HG02623 (cell line): ENCODE measurements around the gene INHBC.
"Not testable (repeated sequence)": the region's sequence is repeated elsewhere in the genome, so short reads cannot be mapped to it uniquely, and the experiment has no call there.

ENCODE experiments used
- ATAC-seq: cut with Tn5 transposase; IDR thresholded peaks from one replicate; pipeline ENCODE4 v1.9.1; 2021; ENCODE audit warnings: moderate library complexity; ENCODE audit not compliant: unreplicated experiment

INHBC gene

GRCh38 chr12:57434517-57435223 lies at the start of gene INHBC:
INHBC (plus strand) TSS chr12:57434784; CDS start chr12:57434887, 103 bp downstream.
- ATAC-seq, result no peak

- no peak for ATAC-seq
Observed at GRCh38 chr12:57385586-57385985, 49.0 kb upstream of the INHBC start.

GRCh38 chr12:57386187-57386720 lies 48.3 kb upstream of the INHBC start:
- no peak for ATAC-seq

GRCh38 chr12:57388425-57388824 lies 46.2 kb upstream of the INHBC start:
- ATAC-seq, result no peak

GRCh38 chr12:57389033-57389432 lies 45.6 kb upstream of the INHBC start:
- no peak for ATAC-seq

- no peak for ATAC-seq
Observed at GRCh38 chr12:57390174-57390573, 44.4 kb upstream of the INHBC start.

- ATAC-seq, result no peak
Observed at GRCh38 chr12:57395121-57395520, 39.5 kb upstream of the INHBC start.

GRCh38 chr12:57397441-57397840 lies 37.1 kb upstream of the INHBC start:
- no peak for ATAC-seq

GRCh38 chr12:57399718-57400463 lies 34.7 kb upstream of the INHBC start:
- ATAC-seq, result not testable (repeated sequence)

GRCh38 chr12:57401165-57401564 lies 33.4 kb upstream of the INHBC start:
- ATAC-seq, result no peak

- ATAC-seq, result not testable (repeated sequence)
Observed at GRCh38 chr12:57402156-57402555, 32.4 kb upstream of the INHBC start.

- ATAC-seq, result no peak
Observed at GRCh38 chr12:57404966-57405640, 29.5 kb upstream of the INHBC start.

- no peak for ATAC-seq
Observed at GRCh38 chr12:57410534-57410933, 24.1 kb upstream of the INHBC start.

GRCh38 chr12:57414160-57414559 lies 20.4 kb upstream of the INHBC start:
- not testable (repeated sequence) for ATAC-seq

- no peak for ATAC-seq
Observed at GRCh38 chr12:57415088-57415487, 19.5 kb upstream of the INHBC start.

GRCh38 chr12:57416039-57416996 lies 18.3 kb upstream of the INHBC start:
- ATAC-seq, result no peak

GRCh38 chr12:57418255-57418654 lies 16.3 kb upstream of the INHBC start:
- ATAC-seq, result no peak

- no peak for ATAC-seq
Observed at GRCh38 chr12:57419495-57419894, 15.1 kb upstream of the INHBC start.

- ATAC-seq, result no peak
Observed at GRCh38 chr12:57420482-57420881, 14.1 kb upstream of the INHBC start.

GRCh38 chr12:57426948-57427347 lies 7.6 kb upstream of the INHBC start:
- ATAC-seq, result not testable (repeated sequence)
